Stimulated activated effector memory CD8-positive, alpha-beta T cell treated with anti-CD3 and anti-CD28 coated beads, Interleukin-12 subunit alpha, Interleukin-12 subunit beta, amount 100 ng/mL, for 72 hours (primary cell): Measurements from ENCODE around the gene UQCC2.
A peak's percentile ranks its signal among the peaks of the same experiment; 100 is the strongest.

Source experiments
- ATAC-seq: fragments of 150-1000 bp; cut with Tn5 transposase; 2 replicates; pipeline ENCODE4 v1.10.0; 2021
- DNase-seq, 2 donors: peaks; one replicate each; pipeline ENCODE4 v3.0.0; 2021 to 2022; ENCODE audit warnings: low spot score in 2 of 2
- H3K27ac Mint-ChIP-seq: one replicate; pipeline ENCODE4 v1.8.0; 2022; ENCODE audit warnings: mild to moderate bottlenecking, mixed read lengths
- H3K36me3 Mint-ChIP-seq: one replicate; pipeline ENCODE4 v1.8.0; 2022; ENCODE audit warnings: mild to moderate bottlenecking, mixed read lengths
- H3K4me1 Mint-ChIP-seq: one replicate; pipeline ENCODE4 v1.8.0; 2022; ENCODE audit warnings: mixed read lengths
- H3K4me3 Mint-ChIP-seq: one replicate; pipeline ENCODE4 v1.8.0; 2022; ENCODE audit warnings: mild to moderate bottlenecking, mixed read lengths
- H3K9me3 Mint-ChIP-seq: one replicate; pipeline ENCODE4 v1.8.0; 2022; ENCODE audit warnings: mixed read lengths

The UQCC2 gene

DNA sequence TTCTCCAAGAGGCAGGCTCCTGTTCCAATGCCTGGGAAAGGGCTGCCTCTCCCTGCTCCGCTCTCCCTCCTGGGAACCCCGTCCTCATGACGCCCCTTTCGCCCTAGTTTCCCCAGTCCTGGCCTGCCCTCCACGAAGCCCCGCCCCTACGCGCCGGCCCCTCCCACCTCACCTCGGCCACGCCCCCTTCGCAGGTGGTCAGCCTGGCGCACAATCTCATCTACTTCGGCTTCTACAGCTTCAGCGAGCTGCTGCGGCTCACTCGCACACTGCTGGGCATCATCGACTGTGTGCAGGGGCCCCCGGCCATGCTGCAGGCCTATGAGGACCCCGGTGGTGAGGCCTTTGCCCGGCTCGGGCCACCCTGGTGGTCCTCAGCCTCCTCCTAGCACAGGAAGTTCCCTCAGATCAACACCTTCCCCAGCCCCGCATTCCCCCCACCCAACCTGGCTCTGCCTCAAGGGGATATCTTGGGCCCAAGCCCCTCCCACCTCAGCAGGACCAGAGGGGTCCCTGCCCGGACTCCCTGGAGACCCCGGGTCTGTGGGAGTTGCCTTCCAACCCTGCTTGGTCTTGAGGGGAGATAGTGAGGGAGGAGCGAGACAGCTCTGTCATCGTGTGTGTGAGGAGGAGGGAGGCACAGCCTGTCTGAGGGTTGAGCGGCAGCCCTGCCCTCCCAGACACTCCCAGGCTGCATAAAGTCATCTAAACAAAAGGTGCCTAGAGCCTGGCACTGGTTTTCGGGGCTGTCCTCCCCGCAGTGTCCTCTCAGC lies 40.3 kb downstream of the UQCC2 start:
- DNase-seq (no peak), ATAC-seq (no peak)
- peaks cover 97% of the 10 kb centered on the region for H3K36me3 Mint-ChIP-seq
- no peak overlapping the region for H3K4me3 Mint-ChIP-seq
- no peak overlapping the region for H3K27ac Mint-ChIP-seq
- H3K4me1 Mint-ChIP-seq: peaks cover 7% of the 10 kb centered on the region
- no peaks in the 10 kb centered on the region for H3K9me3 Mint-ChIP-seq

DNA sequence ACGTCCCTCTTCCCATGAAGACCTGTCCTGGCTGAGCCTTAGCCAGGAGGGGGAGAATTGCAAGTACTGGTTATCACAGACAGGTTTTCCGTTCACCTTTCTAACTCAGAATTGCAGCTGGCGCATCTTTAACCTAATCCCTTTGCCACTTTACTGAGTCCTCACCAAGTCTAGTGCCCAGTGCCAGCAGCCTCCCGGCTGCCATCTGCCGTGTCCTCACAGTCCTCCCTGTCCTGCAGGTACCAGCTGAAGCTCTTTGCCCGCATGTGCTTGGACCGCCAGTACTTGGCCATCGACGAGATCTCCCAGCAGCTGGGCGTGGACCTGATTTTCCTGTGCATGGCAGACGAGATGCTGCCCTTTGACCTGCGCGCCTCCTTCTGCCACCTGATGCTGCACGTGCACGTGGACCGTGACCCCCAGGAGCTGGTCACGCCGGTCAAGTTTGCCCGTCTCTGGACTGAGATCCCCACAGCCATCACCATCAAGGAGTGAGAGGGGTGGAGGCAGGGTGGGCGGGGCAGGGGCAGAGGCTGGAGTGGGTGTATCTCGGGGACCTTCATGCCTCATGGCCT lies 41.3 kb downstream of the UQCC2 start:
- peaks cover 97% of the 10 kb centered on the region for H3K36me3 Mint-ChIP-seq
- ATAC-seq (no peak), DNase-seq (no peak)
- no peak overlapping the region for H3K4me3 Mint-ChIP-seq
- peaks cover 7% of the 10 kb centered on the region for H3K4me1 Mint-ChIP-seq
- H3K9me3 Mint-ChIP-seq: no peaks in the 10 kb centered on the region
- H3K27ac Mint-ChIP-seq: no peak overlapping the region

DNA sequence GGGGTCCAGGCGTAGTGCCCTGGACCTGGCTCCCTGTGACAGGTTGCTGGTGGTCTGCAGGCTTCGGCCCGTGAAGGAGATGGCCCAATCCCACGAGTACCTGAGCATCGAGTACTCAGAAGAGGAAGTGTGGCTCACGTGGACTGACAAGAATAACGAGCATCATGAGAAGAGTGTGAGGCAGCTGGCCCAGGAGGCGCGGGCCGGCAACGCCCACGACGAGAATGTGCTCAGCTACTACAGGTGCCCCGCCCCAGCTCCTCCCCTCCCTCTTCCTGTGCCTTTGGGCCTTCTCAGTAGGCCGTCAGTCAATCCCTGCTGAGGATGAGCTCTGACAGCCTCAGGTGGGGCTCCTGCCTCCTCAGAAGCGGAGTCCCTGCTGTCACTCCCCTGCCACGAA lies 42.6 kb downstream of the UQCC2 start:
- Mint-ChIP-seq H3K4me1 (peaks cover 7% of the 10 kb centered on the region), H3K4me3 (no peak overlapping the region), H3K9me3 (no peaks in the 10 kb centered on the region), H3K27ac (peak overlapping the region; percentile 60), H3K36me3 (peaks cover 96% of the 10 kb centered on the region)
- ATAC-seq (peak; percentile 31), DNase-seq (no peak)

DNA sequence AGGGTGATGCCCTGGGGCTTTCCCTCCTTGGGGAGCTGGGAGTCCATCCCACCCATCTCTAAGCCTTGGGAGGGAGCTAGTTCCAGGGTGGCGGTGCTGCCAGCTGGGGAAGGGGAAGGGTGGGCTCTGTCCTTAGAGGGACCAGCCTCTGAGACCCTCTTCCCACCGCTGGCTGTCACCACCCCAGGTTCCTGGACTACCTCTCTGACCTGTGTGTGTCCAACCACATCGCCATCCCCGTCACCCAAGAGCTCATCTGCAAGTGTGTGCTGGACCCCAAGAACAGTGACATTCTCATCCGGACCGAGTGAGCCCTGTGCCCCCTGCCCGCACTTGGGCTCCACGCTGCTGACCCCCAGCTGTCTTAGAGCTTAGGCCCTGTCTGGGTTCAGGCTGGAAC lies 43.2 kb downstream of the UQCC2 start:
- Mint-ChIP-seq H3K36me3 (peaks cover 96% of the 10 kb centered on the region), H3K27ac (peak overlapping the region; percentile 60), H3K4me3 (no peak overlapping the region), H3K4me1 (peaks cover 7% of the 10 kb centered on the region), H3K9me3 (no peaks in the 10 kb centered on the region)
- DNase-seq: no peak
- ATAC-seq: no peak

- no peaks in the 10 kb centered on the region for H3K9me3 Mint-ChIP-seq
- no peak overlapping the region for H3K4me3 Mint-ChIP-seq
- ATAC-seq (no peak), DNase-seq (no peak)
- H3K36me3 Mint-ChIP-seq: peaks cover 93% of the 10 kb centered on the region
- H3K4me1 Mint-ChIP-seq: peaks cover 7% of the 10 kb centered on the region
- no peak overlapping the region for H3K27ac Mint-ChIP-seq
Measured at GRCh38 chr6:33667776-33668175, 43.7 kb downstream of the UQCC2 start.

DNA sequence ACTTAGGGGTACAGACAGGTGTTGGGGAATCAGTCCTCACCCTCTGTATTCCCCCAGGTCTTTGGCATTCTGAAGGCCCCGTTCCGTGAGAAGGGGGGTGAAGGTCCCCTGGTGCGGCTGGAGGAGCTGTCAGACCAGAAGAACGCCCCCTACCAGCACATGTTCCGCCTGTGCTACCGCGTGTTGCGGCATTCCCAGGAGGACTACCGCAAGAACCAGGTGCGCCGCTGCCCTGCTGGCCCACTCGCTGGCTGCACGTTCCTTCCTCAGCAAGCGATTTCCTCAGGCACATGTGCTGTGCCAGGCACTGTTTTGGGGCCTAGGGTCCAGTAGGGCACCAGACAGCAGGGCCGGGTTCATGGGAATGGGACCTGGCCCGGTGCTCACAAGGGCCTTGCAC lies 44.4 kb downstream of the UQCC2 start:
- Mint-ChIP-seq H3K4me1 (peaks cover 7% of the 10 kb centered on the region), H3K27ac (no peak overlapping the region), H3K36me3 (peaks cover 93% of the 10 kb centered on the region), H3K9me3 (no peaks in the 10 kb centered on the region), H3K4me3 (no peak overlapping the region)
- DNase-seq (no peak), ATAC-seq (no peak)

DNA sequence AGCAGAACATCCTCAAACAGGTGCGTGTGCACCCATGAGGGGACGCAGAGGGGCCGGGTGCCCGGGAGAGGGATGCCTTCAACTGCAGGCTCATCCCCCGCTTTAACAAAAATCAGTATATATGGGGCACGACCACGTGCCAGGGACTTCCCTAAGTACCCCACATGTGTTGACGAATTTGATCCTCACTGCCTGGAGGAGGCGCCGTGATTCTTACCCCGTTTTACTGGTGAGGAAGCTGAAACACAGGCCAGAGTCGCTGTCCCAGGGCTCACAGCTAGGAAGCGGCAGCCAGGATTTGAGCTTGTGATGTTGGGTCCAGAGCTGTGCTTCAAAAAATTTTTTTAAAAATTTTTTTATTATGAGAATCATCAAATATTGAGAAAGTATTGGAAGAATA lies 45.5 kb downstream of the UQCC2 start:
- H3K9me3 Mint-ChIP-seq: no peaks in the 10 kb centered on the region
- DNase-seq: no peak
- H3K4me3 Mint-ChIP-seq: no peak overlapping the region
- peaks cover 94% of the 10 kb centered on the region for H3K36me3 Mint-ChIP-seq
- peaks cover 7% of the 10 kb centered on the region for H3K4me1 Mint-ChIP-seq
- no peak for ATAC-seq
- no peak overlapping the region for H3K27ac Mint-ChIP-seq

- ATAC-seq: no peak
- H3K36me3 Mint-ChIP-seq: peaks cover 95% of the 10 kb centered on the region
- H3K4me3 Mint-ChIP-seq: no peak overlapping the region
- no peaks in the 10 kb centered on the region for H3K9me3 Mint-ChIP-seq
- no peak overlapping the region for H3K27ac Mint-ChIP-seq
- peaks cover 7% of the 10 kb centered on the region for H3K4me1 Mint-ChIP-seq
- DNase-seq: no peak
Measured at GRCh38 chr6:33664506-33665057, 46.9 kb downstream of the UQCC2 start.

GRCh38 chr6:33663727-33664449 lies 47.6 kb downstream of the UQCC2 start:
- ATAC-seq (no peak), DNase-seq (no peak)
- Mint-ChIP-seq H3K27ac (peak overlapping the region; percentile 69), H3K4me3 (no peak overlapping the region), H3K9me3 (no peaks in the 10 kb centered on the region), H3K36me3 (peaks cover 93% of the 10 kb centered on the region), H3K4me1 (peaks cover 7% of the 10 kb centered on the region)

- no peak for ATAC-seq
- H3K4me1 Mint-ChIP-seq: no peaks in the 10 kb centered on the region
- H3K4me3 Mint-ChIP-seq: no peak overlapping the region
- no peak for DNase-seq
- no peaks in the 10 kb centered on the region for H3K9me3 Mint-ChIP-seq
- H3K27ac Mint-ChIP-seq: peak overlapping the region; percentile 69
- peaks cover 93% of the 10 kb centered on the region for H3K36me3 Mint-ChIP-seq
Measured at GRCh38 chr6:33663028-33663427, 48.5 kb downstream of the UQCC2 start.

- peaks cover 93% of the 10 kb centered on the region for H3K36me3 Mint-ChIP-seq
- ATAC-seq: no peak
- no peaks in the 10 kb centered on the region for H3K9me3 Mint-ChIP-seq
- no peaks in the 10 kb centered on the region for H3K4me1 Mint-ChIP-seq
- no peak overlapping the region for H3K4me3 Mint-ChIP-seq
- H3K27ac Mint-ChIP-seq: peak overlapping the region; percentile 69
- DNase-seq: no peak
Measured at GRCh38 chr6:33662318-33662717, 49.2 kb downstream of the UQCC2 start.

DNA sequence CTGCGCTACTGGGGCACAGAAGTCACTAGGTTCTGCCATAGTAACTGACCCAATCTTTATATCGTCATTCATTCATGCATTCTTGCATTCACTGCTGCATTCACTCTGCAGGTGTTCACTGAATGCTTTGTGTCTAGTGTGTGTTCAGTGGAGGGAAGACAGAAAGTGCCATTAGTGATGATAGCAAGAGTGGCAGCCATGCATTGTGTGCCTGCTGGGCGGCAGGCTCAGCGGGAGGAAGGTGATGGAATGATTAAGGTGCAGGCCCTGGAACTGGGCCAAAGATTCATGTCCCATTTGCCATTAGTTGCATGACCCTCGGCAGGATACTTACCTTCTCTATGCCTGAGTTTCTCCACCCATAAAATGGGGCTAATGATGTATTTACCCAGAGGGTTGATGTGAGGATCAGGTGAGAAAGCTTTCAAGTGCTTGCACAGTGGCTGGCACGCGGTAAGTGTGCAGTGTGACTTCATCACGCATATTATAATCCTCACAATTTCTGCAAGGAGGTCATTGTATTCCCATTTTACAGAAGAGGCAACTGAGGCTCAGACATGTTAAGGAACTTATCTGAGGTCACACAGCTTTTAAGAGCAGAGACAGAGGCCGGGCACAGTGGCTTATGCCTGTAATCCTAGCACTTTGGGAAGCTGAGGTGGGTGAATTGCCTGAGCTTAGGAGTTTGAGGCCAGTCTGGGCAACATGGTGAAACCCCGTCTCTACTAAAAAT lies 50.2 kb downstream of the UQCC2 start:
- no peak overlapping the region for H3K27ac Mint-ChIP-seq
- no peak for DNase-seq
- no peak overlapping the region for H3K4me3 Mint-ChIP-seq
- H3K9me3 Mint-ChIP-seq: no peaks in the 10 kb centered on the region
- peaks cover 92% of the 10 kb centered on the region for H3K36me3 Mint-ChIP-seq
- no peak for ATAC-seq
- no peaks in the 10 kb centered on the region for H3K4me1 Mint-ChIP-seq

- Mint-ChIP-seq H3K36me3 (peaks cover 88% of the 10 kb centered on the region), H3K27ac (peak overlapping the region; percentile 58), H3K4me3 (no peak overlapping the region), H3K9me3 (no peaks in the 10 kb centered on the region), H3K4me1 (no peaks in the 10 kb centered on the region)
- ATAC-seq: no peak
- no peak for DNase-seq
Measured at GRCh38 chr6:33659986-33660385, 51.5 kb downstream of the UQCC2 start.

DNA sequence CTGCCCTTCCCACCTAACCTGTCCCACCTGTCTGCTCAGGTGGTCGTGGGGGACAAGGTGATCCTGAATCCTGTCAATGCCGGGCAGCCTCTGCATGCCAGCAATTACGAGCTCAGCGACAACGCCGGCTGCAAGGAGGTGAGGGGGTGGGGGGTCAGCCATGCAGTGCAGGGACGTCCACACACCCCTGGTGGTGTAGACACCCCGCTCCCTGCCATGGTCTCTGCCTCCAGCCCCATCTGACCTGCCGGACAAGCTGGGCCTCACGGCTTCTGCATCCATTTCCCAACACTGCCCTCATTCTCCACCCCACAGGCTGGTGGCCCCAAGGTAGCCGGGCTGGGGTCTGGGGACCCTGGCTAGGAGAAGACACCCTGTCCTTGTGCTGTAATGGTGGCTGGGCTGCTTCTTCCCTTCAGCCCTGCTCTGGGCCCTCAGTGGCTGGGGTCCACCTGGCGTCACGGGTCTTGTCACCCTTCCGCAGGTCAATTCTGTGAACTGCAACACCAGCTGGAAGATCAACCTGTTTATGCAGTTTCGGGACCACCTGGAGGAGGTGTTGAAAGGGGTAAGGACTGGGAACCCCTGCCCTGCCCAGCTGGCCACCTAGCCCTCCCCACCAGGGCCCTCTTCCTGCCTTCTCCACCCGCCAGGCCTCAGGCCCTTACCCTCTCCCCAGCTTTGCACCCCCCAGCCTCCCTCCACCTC lies 52.4 kb downstream of the UQCC2 start:
- Mint-ChIP-seq H3K4me3 (no peak overlapping the region), H3K4me1 (no peaks in the 10 kb centered on the region), H3K9me3 (no peaks in the 10 kb centered on the region), H3K36me3 (peaks cover 89% of the 10 kb centered on the region), H3K27ac (peak overlapping the region; percentile 58)
- DNase-seq (no peak), ATAC-seq (no peak)

DNA sequence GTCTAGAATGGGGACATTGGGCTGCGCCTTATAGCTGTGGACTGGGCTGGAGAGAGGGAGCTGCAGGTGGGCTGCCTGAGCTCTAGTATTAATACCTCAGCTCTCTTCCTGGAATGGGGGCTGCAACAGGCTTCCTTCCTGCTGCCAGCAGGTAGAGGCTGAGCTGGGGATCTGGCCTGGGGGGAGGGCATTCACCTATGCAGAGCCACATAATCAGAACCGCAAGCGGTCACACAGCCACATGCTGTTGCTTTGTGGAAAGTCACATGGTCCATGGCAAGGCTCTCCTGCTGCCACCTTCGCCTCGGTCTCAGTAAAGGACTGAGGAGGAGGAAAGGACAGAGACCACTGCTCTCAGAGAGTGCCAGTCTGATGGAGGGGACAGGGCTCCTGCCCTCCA lies 54.7 kb downstream of the UQCC2 start:
- Mint-ChIP-seq H3K27ac (peak overlapping the region; percentile 14), H3K9me3 (no peaks in the 10 kb centered on the region), H3K4me3 (no peak overlapping the region), H3K36me3 (peaks cover 93% of the 10 kb centered on the region), H3K4me1 (peaks cover 8% of the 10 kb centered on the region)
- ATAC-seq (no peak), DNase-seq (no peak)
